Ishikawa (cell line): ENCODE measurements around the gene GALNT11.

Experiments used
- CEBPB ChIP-seq: IDR thresholded peaks from 2 replicates; pipeline ENCODE4 v1.6.1; 2012
- CREB1 ChIP-seq: IDR thresholded peaks from 2 replicates; pipeline ENCODE4 v1.6.1; 2012; ENCODE audit warnings: low read depth
- EGR1 ChIP-seq: IDR thresholded peaks from 2 replicates; pipeline ENCODE4 v1.6.1; 2012
- EP300 ChIP-seq: IDR thresholded peaks from 2 replicates; pipeline ENCODE4 v1.6.1; 2012; ENCODE audit warnings: borderline replicate concordance
- FOXM1 ChIP-seq: IDR thresholded peaks from 2 replicates; pipeline ENCODE4 v1.6.1; 2012; ENCODE audit warnings: low read depth, borderline replicate concordance
- NFIC ChIP-seq: IDR thresholded peaks from 2 replicates; pipeline ENCODE4 v1.6.1; 2012
- RAD21 ChIP-seq: IDR thresholded peaks from 2 replicates; pipeline ENCODE4 v1.6.1; 2012; ENCODE audit warnings: low read depth
- TAF1 ChIP-seq: IDR thresholded peaks from 2 replicates; pipeline ENCODE4 v1.6.1; 2012; ENCODE audit warnings: low read depth, mild to moderate bottlenecking
- TCF12 ChIP-seq: IDR thresholded peaks from 2 replicates; pipeline ENCODE4 v1.6.1; 2012; ENCODE audit warnings: low read depth
- TEAD4 ChIP-seq: IDR thresholded peaks from 2 replicates; pipeline ENCODE4 v1.6.1; 2012
- YY1 ChIP-seq: IDR thresholded peaks from 2 replicates; pipeline ENCODE4 v1.6.1; 2012; ENCODE audit warnings: low read depth
- ZBTB7A ChIP-seq: IDR thresholded peaks from 2 replicates; pipeline ENCODE4 v1.6.1; 2012; ENCODE audit warnings: low read depth
- TF ChIP-seq, protein P1 (sequence below): IDR thresholded peaks from 2 replicates; pipeline ENCODE4 v1.6.1; 2012
- TF ChIP-seq, protein P2 (sequence below): IDR thresholded peaks from 2 replicates; pipeline ENCODE4 v1.6.1; 2012; ENCODE audit warnings: low read depth, mild to moderate bottlenecking
- TF ChIP-seq, protein P3 (sequence below): IDR thresholded peaks from 2 replicates; pipeline ENCODE4 v1.6.1; 2012

GALNT11 gene

DNA sequence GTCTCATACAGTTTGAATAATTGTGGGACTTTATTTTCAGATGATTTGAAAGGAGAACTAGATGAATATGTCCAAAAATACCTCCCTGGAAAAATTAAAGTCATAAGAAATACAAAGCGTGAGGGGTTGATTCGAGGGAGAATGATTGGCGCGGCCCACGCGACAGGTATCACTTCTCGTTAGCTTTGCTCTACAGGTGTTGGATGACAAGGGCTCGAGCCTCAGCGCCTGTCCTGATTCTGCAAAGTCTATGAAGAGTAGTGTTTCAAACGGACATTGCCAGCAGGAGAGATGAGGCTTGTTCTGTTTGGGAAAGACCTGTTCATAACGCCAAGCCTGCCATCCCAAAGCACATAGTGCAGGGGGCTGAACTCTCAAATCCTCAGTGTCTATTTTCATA, 79.7 kb downstream of the GALNT11 start:
- TF ChIP-seq, protein P1, sequence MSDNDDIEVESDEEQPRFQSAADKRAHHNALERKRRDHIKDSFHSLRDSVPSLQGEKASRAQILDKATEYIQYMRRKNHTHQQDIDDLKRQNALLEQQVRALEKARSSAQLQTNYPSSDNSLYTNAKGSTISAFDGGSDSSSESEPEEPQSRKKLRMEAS: no peak
- TF ChIP-seq, protein P2, sequence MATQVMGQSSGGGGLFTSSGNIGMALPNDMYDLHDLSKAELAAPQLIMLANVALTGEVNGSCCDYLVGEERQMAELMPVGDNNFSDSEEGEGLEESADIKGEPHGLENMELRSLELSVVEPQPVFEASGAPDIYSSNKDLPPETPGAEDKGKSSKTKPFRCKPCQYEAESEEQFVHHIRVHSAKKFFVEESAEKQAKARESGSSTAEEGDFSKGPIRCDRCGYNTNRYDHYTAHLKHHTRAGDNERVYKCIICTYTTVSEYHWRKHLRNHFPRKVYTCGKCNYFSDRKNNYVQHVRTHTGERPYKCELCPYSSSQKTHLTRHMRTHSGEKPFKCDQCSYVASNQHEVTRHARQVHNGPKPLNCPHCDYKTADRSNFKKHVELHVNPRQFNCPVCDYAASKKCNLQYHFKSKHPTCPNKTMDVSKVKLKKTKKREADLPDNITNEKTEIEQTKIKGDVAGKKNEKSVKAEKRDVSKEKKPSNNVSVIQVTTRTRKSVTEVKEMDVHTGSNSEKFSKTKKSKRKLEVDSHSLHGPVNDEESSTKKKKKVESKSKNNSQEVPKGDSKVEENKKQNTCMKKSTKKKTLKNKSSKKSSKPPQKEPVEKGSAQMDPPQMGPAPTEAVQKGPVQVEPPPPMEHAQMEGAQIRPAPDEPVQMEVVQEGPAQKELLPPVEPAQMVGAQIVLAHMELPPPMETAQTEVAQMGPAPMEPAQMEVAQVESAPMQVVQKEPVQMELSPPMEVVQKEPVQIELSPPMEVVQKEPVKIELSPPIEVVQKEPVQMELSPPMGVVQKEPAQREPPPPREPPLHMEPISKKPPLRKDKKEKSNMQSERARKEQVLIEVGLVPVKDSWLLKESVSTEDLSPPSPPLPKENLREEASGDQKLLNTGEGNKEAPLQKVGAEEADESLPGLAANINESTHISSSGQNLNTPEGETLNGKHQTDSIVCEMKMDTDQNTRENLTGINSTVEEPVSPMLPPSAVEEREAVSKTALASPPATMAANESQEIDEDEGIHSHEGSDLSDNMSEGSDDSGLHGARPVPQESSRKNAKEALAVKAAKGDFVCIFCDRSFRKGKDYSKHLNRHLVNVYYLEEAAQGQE: no peak
- no peak for TF ChIP-seq ZBTB7A
- no peak for TF ChIP-seq TEAD4
- TF ChIP-seq TCF12: no peak
- TF ChIP-seq TAF1: no peak

DNA sequence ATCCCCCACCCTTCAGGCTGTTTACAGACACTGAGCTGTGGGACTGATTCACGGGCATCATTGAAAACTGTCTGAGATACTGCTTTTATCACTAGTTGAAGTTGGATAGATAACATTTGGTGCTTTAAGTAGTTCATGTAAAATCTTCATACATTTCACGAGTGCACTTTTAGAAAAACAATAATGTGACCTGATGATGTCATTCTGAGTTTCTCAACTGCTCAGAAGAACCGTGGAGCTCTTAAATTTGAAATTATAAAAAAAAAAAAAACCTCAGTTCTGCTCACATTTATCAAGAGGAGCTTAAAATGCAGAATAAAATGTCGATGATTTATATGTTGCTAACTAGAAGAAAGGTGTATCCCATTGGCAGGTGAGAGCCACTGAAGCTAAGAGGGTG, 81.5 kb downstream of the GALNT11 start:
- no peak for TF ChIP-seq TAF1
- no peak for TF ChIP-seq NFIC
- TF ChIP-seq FOXM1: no peak
- TF ChIP-seq CREB1: no peak
- TF ChIP-seq TCF12: no peak
- no peak for TF ChIP-seq ZBTB7A
- TF ChIP-seq EP300: no peak
- TF ChIP-seq, protein P2: no peak
- no peak for TF ChIP-seq RAD21
- TF ChIP-seq CEBPB: no peak

DNA sequence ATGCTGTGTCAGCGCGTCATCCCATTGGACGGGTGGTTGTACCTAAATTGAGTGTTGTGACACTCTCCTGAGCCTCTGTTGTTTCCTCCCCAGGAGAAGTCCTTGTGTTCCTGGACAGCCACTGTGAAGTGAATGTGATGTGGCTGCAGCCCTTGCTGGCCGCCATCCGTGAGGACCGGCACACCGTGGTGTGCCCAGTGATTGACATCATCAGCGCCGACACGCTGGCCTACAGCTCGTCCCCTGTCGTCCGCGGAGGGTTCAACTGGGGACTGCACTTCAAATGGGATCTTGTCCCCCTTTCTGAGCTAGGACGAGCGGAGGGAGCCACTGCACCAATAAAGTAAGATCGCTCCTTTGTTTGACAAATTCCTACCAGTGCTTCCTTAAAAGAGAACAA, 82.5 kb downstream of the GALNT11 start:
- no peak for TF ChIP-seq FOXM1
- no peak for TF ChIP-seq YY1
- no peak for TF ChIP-seq ZBTB7A
- no peak for TF ChIP-seq TCF12
- TF ChIP-seq, protein P1: no peak
- no peak for TF ChIP-seq CREB1
- TF ChIP-seq, protein P2: no peak
- TF ChIP-seq TEAD4: no peak
- no peak for TF ChIP-seq EGR1
- TF ChIP-seq TAF1: no peak
- no peak for TF ChIP-seq EP300
- no peak for TF ChIP-seq NFIC
- TF ChIP-seq, protein P3, sequence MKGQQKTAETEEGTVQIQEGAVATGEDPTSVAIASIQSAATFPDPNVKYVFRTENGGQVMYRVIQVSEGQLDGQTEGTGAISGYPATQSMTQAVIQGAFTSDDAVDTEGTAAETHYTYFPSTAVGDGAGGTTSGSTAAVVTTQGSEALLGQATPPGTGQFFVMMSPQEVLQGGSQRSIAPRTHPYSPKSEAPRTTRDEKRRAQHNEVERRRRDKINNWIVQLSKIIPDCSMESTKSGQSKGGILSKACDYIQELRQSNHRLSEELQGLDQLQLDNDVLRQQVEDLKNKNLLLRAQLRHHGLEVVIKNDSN: no peak
- no peak for TF ChIP-seq CEBPB

DNA sequence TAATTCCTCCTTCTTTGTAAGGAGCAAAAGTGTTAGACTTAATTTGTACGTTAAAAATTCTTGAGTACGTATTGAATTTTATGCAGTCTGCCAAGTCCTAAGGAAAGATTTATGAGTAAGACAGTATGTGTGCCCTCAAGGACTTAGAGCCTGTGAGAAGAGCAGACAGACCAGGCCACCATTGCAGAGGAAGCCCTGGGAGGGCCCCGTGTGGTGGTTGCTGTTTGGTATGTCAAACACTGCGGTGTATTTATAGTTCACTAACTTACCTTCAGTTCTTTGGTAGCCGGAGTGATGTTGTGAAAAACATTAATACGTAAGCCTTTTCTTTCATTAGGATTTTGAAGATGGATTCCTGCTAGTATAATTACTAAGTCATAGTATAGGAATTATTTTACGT, 82.9 kb downstream of the GALNT11 start:
- no peak for TF ChIP-seq EGR1

DNA sequence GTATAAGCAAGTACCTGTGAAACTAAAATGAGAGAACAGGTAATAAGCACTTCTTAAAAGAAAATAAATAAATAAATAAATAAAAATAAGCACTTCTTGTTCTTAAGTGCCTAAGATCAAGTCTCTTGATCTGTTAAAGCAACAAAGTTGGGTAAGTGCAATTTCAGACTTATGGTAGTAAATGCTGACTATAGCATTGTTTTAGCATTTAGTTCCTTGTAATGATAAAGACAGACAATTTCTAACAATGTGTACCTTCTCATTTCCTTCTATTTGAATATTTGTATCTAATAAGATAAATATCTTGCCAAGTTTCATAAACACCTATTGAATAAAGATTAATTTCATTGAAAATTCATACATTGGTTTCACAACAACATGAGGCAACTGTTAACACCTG, 87.4 kb downstream of the GALNT11 start:
- TF ChIP-seq ZBTB7A: no peak
- no peak for TF ChIP-seq FOXM1
- no peak for TF ChIP-seq CREB1
- TF ChIP-seq, protein P2: no peak
- TF ChIP-seq RAD21: no peak
- TF ChIP-seq NFIC: no peak
- TF ChIP-seq EGR1: no peak
- no peak for TF ChIP-seq TCF12
- TF ChIP-seq CEBPB: no peak
- no peak for TF ChIP-seq YY1
- TF ChIP-seq TAF1: no peak
- TF ChIP-seq EP300: no peak
- TF ChIP-seq, protein P1: no peak
